NB4 (cell line): Measurements from ENCODE around the gene MSX1.

Experiments
- CTCF ChIP-seq: IDR thresholded peaks from one replicate; pipeline ENCODE4 v1.5.1; 2012; ENCODE audit warnings: low read depth, low read length
- POLR2A ChIP-seq: IDR thresholded peaks from 2 replicates; pipeline ENCODE4 v1.6.1; 2011; ENCODE audit warnings: mild to moderate bottlenecking; ENCODE audit not compliant: insufficient read length; ENCODE audit errors: extremely low read depth

GRCh38 chr4:4858527-4859324 is 739 bp upstream of the MSX1 start:
- TF ChIP-seq CTCF (no peak), POLR2A (no peak)
